GM18951 (cell line): Measurements from ENCODE around the gene TULP4.
"Not testable (repeated sequence)": the region's sequence is repeated elsewhere in the genome, so short reads cannot be mapped to it uniquely, and the experiment has no call there.

Source experiments
- POLR2A ChIP-seq: IDR thresholded peaks from 4 replicates; pipeline ENCODE4 v1.6.1; 2011; ENCODE audit warnings: mild to moderate bottlenecking; ENCODE audit not compliant: insufficient read length, insufficient read depth; ENCODE audit errors: extremely low read depth
- in situ Hi-C: fragments of 300-500 bp; cut with MboI; formaldehyde crosslinking; loops from one replicate; pipeline ENCODE4 v1.12.0; 2022; ENCODE audit warnings: low sequenced_read_pairs, mixed read lengths, inconsistent platforms; ENCODE audit not compliant: unreplicated experiment

Gene TULP4

DNA sequence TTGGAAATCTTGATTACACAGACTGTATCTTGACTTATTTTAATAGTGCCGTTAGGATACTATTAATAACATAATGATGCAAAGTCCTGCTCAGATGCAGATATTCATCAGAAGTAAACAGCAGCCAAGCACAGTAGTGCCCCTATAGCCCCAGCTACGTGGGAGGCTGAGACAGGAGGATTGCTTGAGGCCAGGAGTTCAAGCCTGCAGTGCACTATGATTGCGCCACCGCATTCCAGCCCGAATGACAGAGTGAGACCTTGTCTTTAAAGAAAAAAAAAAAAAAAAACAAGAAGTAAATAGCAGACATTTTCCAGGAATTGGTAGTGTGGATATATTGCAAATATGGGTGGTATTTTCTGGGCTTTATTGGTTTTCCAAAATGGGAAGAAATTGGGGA, 61.8 kb downstream of the TULP4 start:
- no peak for TF ChIP-seq POLR2A
- in situ Hi-C loops, result no loop called here

DNA sequence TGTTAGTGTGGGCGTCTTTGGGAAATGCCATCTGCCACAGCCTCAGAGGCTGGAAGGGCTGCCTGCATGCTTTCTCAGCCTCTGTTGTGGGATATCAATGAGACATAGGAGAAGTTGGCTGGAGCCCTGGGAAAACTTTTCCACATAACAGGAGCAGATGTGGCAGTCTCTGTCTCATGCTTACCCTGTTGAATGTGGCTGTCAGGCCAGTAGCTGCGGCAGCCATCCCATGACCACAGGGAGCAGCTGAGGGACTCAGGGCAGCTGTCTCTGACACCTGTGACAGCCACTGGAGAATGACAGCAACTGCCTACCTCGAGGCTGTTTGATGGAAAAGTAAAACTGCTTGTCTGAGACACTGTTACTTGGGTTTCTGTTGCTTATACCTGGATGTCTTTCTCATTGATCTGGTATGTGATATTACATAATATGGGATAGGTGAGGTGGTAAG, 64.4 kb downstream of the TULP4 start:
- no peak for TF ChIP-seq POLR2A
- in situ Hi-C loops, result no loop called here

- in situ Hi-C loops, result no loop called here
- no peak for TF ChIP-seq POLR2A
Observed at GRCh38 chr6:158377860-158378259, 65.6 kb downstream of the TULP4 start.

- in situ Hi-C loops, result no loop called here
- no peak for TF ChIP-seq POLR2A
Observed at GRCh38 chr6:158379336-158379735, 67.1 kb downstream of the TULP4 start.

GRCh38 chr6:158381214-158381613, 68.9 kb downstream of the TULP4 start:
- no peak for TF ChIP-seq POLR2A
- in situ Hi-C loops, result no loop called here

DNA sequence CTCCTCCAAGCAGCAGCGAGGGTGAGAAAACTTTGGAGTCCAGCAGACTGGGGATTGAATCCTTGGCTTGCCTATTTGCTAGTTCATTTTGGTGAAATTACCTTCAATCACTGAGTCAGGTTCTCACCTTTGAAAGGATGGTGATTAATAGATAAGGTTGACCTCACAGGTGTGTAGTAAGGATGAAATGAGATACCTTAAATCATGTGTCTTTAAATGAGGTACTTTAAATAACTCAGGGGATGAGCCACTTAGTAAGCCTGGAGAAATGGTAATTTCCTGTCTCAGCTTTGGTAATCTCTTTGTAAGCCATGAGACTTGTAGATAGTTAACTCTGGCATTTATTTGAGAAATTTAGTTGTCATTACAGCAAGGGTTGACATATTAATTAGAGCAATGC, 70.2 kb downstream of the TULP4 start:
- TF ChIP-seq POLR2A, result no peak
- in situ Hi-C loops, result no loop called here

GRCh38 chr6:158383057-158383456, 70.8 kb downstream of the TULP4 start:
- in situ Hi-C loops, result no loop called here
- no peak for TF ChIP-seq POLR2A

GRCh38 chr6:158383542-158383941, 71.3 kb downstream of the TULP4 start:
- in situ Hi-C loops, result no loop called here
- no peak for TF ChIP-seq POLR2A

- in situ Hi-C loops, result no loop called here
- no peak for TF ChIP-seq POLR2A
Observed at GRCh38 chr6:158384671-158385110, 72.4 kb downstream of the TULP4 start.

DNA sequence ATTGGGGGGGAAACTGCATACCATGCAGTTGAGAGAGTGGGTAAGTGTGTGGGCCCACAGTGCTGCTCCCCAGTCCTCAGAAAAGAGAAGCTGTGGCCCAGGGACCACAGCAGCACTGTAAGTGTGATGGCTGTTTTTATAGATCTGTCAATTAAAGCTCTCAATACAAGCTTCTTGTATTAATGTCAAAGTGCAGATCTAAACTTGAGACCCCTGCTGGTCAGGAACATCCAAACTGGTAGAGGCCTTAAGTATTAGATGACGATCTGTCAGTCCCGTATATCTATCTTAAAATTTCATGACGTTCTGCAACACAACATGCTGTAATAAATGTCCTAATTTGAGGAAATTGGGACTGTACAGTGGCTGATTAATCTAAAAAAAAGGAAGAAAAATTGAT, 74.8 kb downstream of the TULP4 start:
- no peak for TF ChIP-seq POLR2A
- in situ Hi-C loops, result no loop called here

DNA sequence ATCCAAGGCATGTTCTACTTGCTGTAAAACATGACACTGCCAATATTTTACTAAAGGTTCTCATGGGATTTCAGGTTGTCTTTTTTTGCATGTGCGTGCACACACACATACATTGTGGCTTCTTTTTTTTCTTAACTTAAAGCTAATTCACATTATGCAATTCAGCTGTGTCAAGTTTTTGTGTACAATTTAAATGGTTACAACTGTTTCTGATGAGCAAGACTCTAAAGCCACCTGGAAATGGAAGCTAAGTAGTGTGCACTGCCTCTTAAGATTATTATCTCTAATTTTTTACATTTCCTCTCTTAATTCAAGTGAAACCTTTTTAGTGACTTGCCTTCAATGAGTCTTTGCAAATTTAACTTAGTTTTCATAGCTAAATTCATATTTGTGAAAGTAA, 75.3 kb downstream of the TULP4 start:
- in situ Hi-C loops, result no loop called here
- no peak for TF ChIP-seq POLR2A

DNA sequence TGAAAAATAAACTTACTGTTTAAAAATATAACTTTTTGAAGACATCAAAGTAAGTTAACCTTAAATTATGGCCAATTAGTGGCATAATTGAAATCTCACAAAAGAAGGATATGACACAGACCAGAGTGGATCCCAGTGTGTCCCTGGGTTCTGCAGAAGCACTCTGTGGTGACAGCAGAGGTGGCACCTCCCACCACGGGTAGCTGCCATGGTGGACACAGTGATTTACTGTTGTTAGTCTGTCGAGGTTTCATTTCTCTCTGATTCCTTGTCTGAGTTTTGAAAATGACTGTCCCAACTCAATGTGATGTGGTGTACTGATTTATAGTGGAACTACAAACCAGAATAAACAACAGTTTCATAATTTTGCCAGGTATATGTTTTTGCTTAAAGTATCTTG, 76.5 kb downstream of the TULP4 start:
- in situ Hi-C loops, result no loop called here
- no peak for TF ChIP-seq POLR2A

DNA sequence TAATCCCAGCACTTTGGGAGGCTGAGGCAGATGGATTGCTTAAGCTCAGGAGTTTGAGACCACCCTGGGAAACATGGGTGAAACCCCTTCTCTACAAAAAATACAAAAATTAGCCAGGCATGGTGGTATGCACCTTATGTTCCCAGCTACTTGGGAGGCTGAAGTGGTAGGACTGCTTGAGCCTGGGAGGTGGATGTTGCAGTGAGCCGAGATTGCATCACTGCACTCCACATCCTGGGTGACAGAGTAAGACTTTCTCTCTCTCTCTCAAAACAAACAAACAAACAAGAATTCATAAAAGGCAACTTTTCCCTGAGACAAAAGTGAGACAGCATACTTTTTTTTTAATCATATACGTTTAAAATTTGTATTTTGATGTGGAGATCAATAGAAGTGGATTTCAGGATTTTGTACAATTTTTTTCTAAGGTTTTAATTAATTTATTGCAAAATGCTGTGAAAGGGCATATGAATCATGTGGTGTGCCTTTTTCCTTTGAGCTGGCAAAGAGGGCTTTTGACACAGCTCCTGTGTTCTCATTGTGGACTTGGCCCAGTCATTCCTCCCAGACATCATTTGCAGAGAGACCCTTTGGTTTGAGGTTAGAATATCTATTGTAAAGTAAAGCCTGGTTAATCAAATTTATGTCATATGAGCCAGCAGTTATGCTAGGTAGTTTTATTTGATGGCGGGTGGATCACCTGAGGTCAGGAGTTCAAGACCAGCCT, 77.1 kb downstream of the TULP4 start:
- TF ChIP-seq POLR2A, result no peak
- in situ Hi-C loops, result no loop called here

DNA sequence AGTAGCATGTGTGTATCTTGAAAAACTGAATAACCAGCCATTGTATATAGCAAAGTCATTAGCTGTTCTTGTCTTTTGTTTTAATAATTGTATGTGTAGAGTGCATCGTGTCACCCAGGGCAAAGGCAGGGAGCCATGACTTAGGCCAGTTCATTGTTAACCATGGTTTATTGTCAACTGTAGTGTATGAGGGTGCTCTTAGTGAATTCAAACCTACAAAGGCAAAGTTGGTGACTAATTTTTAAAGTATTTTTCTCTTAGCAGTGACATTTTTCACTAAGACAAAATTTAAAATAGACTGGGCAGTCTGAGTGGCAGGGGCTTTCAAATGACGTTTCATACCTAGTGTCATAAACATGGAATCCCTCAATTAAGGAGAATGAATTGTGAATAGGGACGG, 79.0 kb downstream of the TULP4 start:
- no peak for TF ChIP-seq POLR2A
- in situ Hi-C loops, result no loop called here

GRCh38 chr6:158391977-158392376, 79.7 kb downstream of the TULP4 start:
- in situ Hi-C loops, result not testable (repeated sequence)
